ENCODE results near the gene IRF8. TPM values are rescaled to one million over a fixed set of nuclear protein-coding genes. Genes with fewer than 3 reads are reported as not detected.

IRF8 gene
- total and polyA plus RNA-seq, 2 of the 4 experiments (the other 2 are of a cell fraction) = not detected

DNA sequence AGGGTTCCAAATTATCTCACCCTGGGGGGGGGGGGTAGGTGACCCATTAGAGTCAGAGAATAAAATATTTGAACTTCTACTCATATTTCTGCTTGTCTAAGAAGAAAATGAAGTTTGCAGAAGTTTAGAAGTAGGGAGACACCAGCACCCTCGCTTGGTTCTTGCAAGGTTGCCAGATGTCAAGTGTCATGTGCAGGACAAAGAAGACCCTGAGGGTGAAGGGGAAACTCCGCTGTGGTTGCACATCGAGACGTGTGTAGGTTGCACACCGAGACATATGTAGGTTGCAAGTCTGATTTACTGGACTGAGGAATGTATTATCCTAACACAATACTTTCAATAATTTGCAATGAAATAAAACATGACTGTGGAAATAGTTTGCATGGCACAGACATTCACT is 42.4 kb upstream of the IRF8 start:
- dilution Hi-C loops (cut with HindIII; ENCODE audit: low sequenced_read_pairs, unreplicated experiment) (no loop called here), intact Hi-C loops (cut with micrococcal nuclease) (no loop called here), in situ Hi-C loops (cut with MboI; ENCODE audit: low sequenced_read_pairs) (no loop called here)
- Histone ChIP-seq H3K27me3 (ENCODE audit: control insufficient read depth, insufficient read depth, low read length) (peaks cover 59% of the 10 kb centered on the region), H3K79me1 (ENCODE audit: low read depth in 1 of 2, low read length in 2 of 2) (no peaks in the 10 kb centered on the region), H2AK9ac (replicated peaks; ENCODE audit: low read depth, low read length, poor library complexity) (no peak overlapping the region), H3K4me2 (ENCODE audit: low read depth, low read length) (no peak overlapping the region), H3K18ac (ENCODE audit: low read depth, low read length) (no peak overlapping the region), H4K20me1 (ENCODE audit: insufficient read depth, low read length) (no peaks in the 10 kb centered on the region), H4K8ac (ENCODE audit: low read depth in 2 of 2, low read length in 2 of 2) (no peak overlapping the region), H2AFZ (replicated peaks; ENCODE audit: low read length, poor library complexity) (no peak overlapping the region), H3K9ac (ENCODE audit: low read depth, low read length) (no peak overlapping the region), H2BK120ac (ENCODE audit: low read depth, low read length) (no peak overlapping the region), H4K91ac (ENCODE audit: insufficient read depth, low read depth, low read length) (no peak overlapping the region), H3K4ac (ENCODE audit: low read depth, low read length) (no peak overlapping the region), H2BK5ac (ENCODE audit: low read depth, low read length, poor library complexity, severe bottlenecking) (no peak overlapping the region), H3K9me1 (ENCODE audit: insufficient read depth, low read length) (no peaks in the 10 kb centered on the region), H3K9me3 (ENCODE audit: control insufficient read depth, insufficient read depth, low read length) (peaks cover 11% of the 10 kb centered on the region), H3K23ac (ENCODE audit: low read depth, low read length) (no peak overlapping the region), H3K4me1 (ENCODE audit: control insufficient read depth, insufficient read depth, low read length) (no peaks in the 10 kb centered on the region), H2BK15ac (ENCODE audit: low read depth, low read length) (no peak overlapping the region), H3K56ac (ENCODE audit: extremely low read depth, insufficient read depth, low read length) (no peak overlapping the region), H3K27ac (ENCODE audit: insufficient read depth, low read length) (no peak overlapping the region), H3K36me3 (ENCODE audit: control insufficient read depth, insufficient read depth, low read length) (no peaks in the 10 kb centered on the region), H3K14ac (replicated peaks; ENCODE audit: low read depth, low read length) (no peak overlapping the region), H4K5ac (ENCODE audit: low read depth, low read length) (no peak overlapping the region), H2AK5ac (ENCODE audit: low read depth, low read length) (no peak overlapping the region), H3K4me3 (ENCODE audit: insufficient read depth, low read depth, low read length) (no peak overlapping the region), H2BK20ac (ENCODE audit: low read depth, low read length) (no peak overlapping the region)
- ChIA-PET CTCF (no interaction called here), POLR2A (ENCODE audit: unreplicated experiment) (no interaction called here)
- no CpG with 5 or more reads among the region's 5 CpGs for WGBS, 2 experiments (ENCODE audit: extremely low coverage in 2 of 2, insufficient read length in 1 of 2)
- DNase-seq = no peak
- TF ChIP-seq, protein P1, sequence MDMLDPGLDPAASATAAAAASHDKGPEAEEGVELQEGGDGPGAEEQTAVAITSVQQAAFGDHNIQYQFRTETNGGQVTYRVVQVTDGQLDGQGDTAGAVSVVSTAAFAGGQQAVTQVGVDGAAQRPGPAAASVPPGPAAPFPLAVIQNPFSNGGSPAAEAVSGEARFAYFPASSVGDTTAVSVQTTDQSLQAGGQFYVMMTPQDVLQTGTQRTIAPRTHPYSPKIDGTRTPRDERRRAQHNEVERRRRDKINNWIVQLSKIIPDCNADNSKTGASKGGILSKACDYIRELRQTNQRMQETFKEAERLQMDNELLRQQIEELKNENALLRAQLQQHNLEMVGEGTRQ (IDR thresholded peaks at IDR 0.05; ENCODE audit: low read depth, low read length) = no peak
- TF ChIP-seq POLR2A (IDR thresholded peaks at IDR 0.05; ENCODE audit: low read depth, low read length) (no peak), MAZ (IDR thresholded peaks at IDR 0.05; ENCODE audit: borderline replicate concordance, low read depth, low read length) (no peak), RCOR1 (IDR thresholded peaks at IDR 0.05; ENCODE audit: insufficient replicate concordance, low read length) (no peak), CHD1 (IDR thresholded peaks at IDR 0.05; ENCODE audit: low read depth, low read length) (no peak), NFE2L2 (IDR thresholded peaks at IDR 0.05; ENCODE audit: low read depth, low read length) (no peak), BHLHE40 (IDR thresholded peaks at IDR 0.05; ENCODE audit: low read depth, low read length) (no peak), RAD21 (IDR thresholded peaks at IDR 0.05; ENCODE audit: low read length) (no peak), MAFK (IDR thresholded peaks at IDR 0.05; ENCODE audit: low read depth, low read length) (no peak)
- TF ChIP-seq, protein P2, sequence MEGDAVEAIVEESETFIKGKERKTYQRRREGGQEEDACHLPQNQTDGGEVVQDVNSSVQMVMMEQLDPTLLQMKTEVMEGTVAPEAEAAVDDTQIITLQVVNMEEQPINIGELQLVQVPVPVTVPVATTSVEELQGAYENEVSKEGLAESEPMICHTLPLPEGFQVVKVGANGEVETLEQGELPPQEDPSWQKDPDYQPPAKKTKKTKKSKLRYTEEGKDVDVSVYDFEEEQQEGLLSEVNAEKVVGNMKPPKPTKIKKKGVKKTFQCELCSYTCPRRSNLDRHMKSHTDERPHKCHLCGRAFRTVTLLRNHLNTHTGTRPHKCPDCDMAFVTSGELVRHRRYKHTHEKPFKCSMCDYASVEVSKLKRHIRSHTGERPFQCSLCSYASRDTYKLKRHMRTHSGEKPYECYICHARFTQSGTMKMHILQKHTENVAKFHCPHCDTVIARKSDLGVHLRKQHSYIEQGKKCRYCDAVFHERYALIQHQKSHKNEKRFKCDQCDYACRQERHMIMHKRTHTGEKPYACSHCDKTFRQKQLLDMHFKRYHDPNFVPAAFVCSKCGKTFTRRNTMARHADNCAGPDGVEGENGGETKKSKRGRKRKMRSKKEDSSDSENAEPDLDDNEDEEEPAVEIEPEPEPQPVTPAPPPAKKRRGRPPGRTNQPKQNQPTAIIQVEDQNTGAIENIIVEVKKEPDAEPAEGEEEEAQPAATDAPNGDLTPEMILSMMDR (conservative IDR thresholded peaks at IDR 0.05; ENCODE audit: low read depth, low read length) = no peak
- TF ChIP-seq, protein P3, sequence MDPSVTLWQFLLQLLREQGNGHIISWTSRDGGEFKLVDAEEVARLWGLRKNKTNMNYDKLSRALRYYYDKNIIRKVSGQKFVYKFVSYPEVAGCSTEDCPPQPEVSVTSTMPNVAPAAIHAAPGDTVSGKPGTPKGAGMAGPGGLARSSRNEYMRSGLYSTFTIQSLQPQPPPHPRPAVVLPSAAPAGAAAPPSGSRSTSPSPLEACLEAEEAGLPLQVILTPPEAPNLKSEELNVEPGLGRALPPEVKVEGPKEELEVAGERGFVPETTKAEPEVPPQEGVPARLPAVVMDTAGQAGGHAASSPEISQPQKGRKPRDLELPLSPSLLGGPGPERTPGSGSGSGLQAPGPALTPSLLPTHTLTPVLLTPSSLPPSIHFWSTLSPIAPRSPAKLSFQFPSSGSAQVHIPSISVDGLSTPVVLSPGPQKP (IDR thresholded peaks at IDR 0.05; ENCODE audit: borderline replicate concordance, low read depth, low read length) = no peak
- ATAC-seq (ENCODE audit: low read depth) = no peak
- no TSS peak for BruUV-seq (replicated peaks)
